Measurements from ENCODE around the gene NVL. TPM values are rescaled to one million over a fixed set of nuclear protein-coding genes. Genes with fewer than 3 reads are reported as not detected.
"Not testable (repeated sequence)": the region's sequence is repeated elsewhere in the genome, so short reads cannot be mapped to it uniquely, and the experiment has no call there.

NVL gene
- total RNA-seq, 1 experiment from 2014 or later, result 43.4 TPM

- H3K4me1 Mint-ChIP-seq (ENCODE audit: low read depth, unreplicated experiment), result no peaks in the 10 kb centered on the region
- no peaks in the 10 kb centered on the region for H3K36me3 Mint-ChIP-seq (ENCODE audit: insufficient read depth, unreplicated experiment)
- no peak overlapping the region for H3K27ac Mint-ChIP-seq (ENCODE audit: unreplicated experiment)
- no peak for TF ChIP-seq CTCF (IDR thresholded peaks at IDR 0.05; ENCODE audit: unreplicated experiment)
- no peaks in the 10 kb centered on the region for H3K27me3 Mint-ChIP-seq (ENCODE audit: unreplicated experiment)
- no peaks in the 10 kb centered on the region for H3K9me3 Mint-ChIP-seq (ENCODE audit: low read depth, unreplicated experiment)
- intact Hi-C loops (cut with micrococcal nuclease; ENCODE audit: unreplicated experiment), result no loop called here
- no peak overlapping the region for H3K4me3 Mint-ChIP-seq (ENCODE audit: low read depth, unreplicated experiment)
- no TSS peak for BruUV-seq (replicated peaks)
- CTCF ChIA-PET, result interaction anchor here (0.6 kb wide), 1 partner anchor 39 kb away, joined by 4 read pairs; no protein-coding TSS in a partner anchor
- no peak for DNase-seq
Observed at GRCh38 chr1:224348137-224348536, 18.2 kb upstream of the NVL start.

- no peaks in the 10 kb centered on the region for H3K9me3 Mint-ChIP-seq (ENCODE audit: low read depth, unreplicated experiment)
- BruUV-seq (replicated peaks), result no TSS peak
- peaks cover 13% of the 10 kb centered on the region for H3K36me3 Mint-ChIP-seq (ENCODE audit: insufficient read depth, unreplicated experiment)
- no peak overlapping the region for H3K4me3 Mint-ChIP-seq (ENCODE audit: low read depth, unreplicated experiment)
- no peak for TF ChIP-seq CTCF (IDR thresholded peaks at IDR 0.05; ENCODE audit: unreplicated experiment)
- DNase-seq, result no peak
- no peaks in the 10 kb centered on the region for H3K27me3 Mint-ChIP-seq (ENCODE audit: unreplicated experiment)
- CTCF ChIA-PET, result interaction anchor here (0.6 kb wide), 1 partner anchor 181 kb away, joined by 3 read pairs; no protein-coding TSS in a partner anchor
- H3K27ac Mint-ChIP-seq (ENCODE audit: unreplicated experiment), result no peak overlapping the region
- H3K4me1 Mint-ChIP-seq (ENCODE audit: low read depth, unreplicated experiment), result no peaks in the 10 kb centered on the region
- intact Hi-C loops (cut with micrococcal nuclease; ENCODE audit: unreplicated experiment), result no loop called here
Observed at GRCh38 chr1:224343679-224344078, 13.7 kb upstream of the NVL start.

GRCh38 chr1:224340453-224341384 lies 10.7 kb upstream of the NVL start:
- H3K4me1 Mint-ChIP-seq (ENCODE audit: low read depth, unreplicated experiment); CTCF ChIA-PET; H3K27me3 Mint-ChIP-seq (ENCODE audit: unreplicated experiment); intact Hi-C loops (cut with micrococcal nuclease; ENCODE audit: unreplicated experiment); BruUV-seq (replicated peaks); H3K9me3 Mint-ChIP-seq (ENCODE audit: low read depth, unreplicated experiment): not testable (repeated sequence)
- Mint-ChIP-seq H3K4me3 (ENCODE audit: low read depth, unreplicated experiment) (peak overlapping the region; percentile 60), H3K36me3 (ENCODE audit: insufficient read depth, unreplicated experiment) (peaks cover 13% of the 10 kb centered on the region), H3K27ac (ENCODE audit: unreplicated experiment) (peak overlapping the region; percentile 5)
- peak; percentile 29 for DNase-seq

- CTCF ChIA-PET, result interaction anchor here (0.6 kb wide), 1 partner anchor 860 kb away, joined by 3 read pairs; no protein-coding TSS in a partner anchor
- H3K27ac Mint-ChIP-seq (ENCODE audit: unreplicated experiment), result no peak overlapping the region
- BruUV-seq (replicated peaks), result no TSS peak
- H3K9me3 Mint-ChIP-seq (ENCODE audit: low read depth, unreplicated experiment), result no peaks in the 10 kb centered on the region
- no peak for DNase-seq
- no peak for TF ChIP-seq CTCF (IDR thresholded peaks at IDR 0.05; ENCODE audit: unreplicated experiment)
- H3K27me3 Mint-ChIP-seq (ENCODE audit: unreplicated experiment), result no peaks in the 10 kb centered on the region
- H3K36me3 Mint-ChIP-seq (ENCODE audit: insufficient read depth, unreplicated experiment), result peaks cover 13% of the 10 kb centered on the region
- H3K4me1 Mint-ChIP-seq (ENCODE audit: low read depth, unreplicated experiment), result no peaks in the 10 kb centered on the region
- H3K4me3 Mint-ChIP-seq (ENCODE audit: low read depth, unreplicated experiment), result no peak overlapping the region
- intact Hi-C loops (cut with micrococcal nuclease; ENCODE audit: unreplicated experiment), result no loop called here
Observed at GRCh38 chr1:224339442-224340033, 9.6 kb upstream of the NVL start.
